Gastroesophageal sphincter (tissue), 3 donors: ENCODE measurements around the gene MAGEA10.

Experiments used
- CTCF ChIP-seq, 4 experiments: fragments of 200-600 bp in 2 of 4; fragments of 450-650 bp in 2 of 4; sonication (generic) in 1 of 4; IDR thresholded peaks; one replicate each; pipeline ENCODE4 v1.5.1; 2017 to 2019; ENCODE audit warnings: antibody characterized with exemption in 4 of 4, mild to moderate bottlenecking in 2 of 4, moderate library complexity in 2 of 4
- EP300 ChIP-seq: sonication (generic); formaldehyde crosslinking; IDR thresholded peaks from one replicate; pipeline ENCODE4 v1.6.1; 2017; ENCODE audit warnings: antibody characterized with exemption, mild to moderate bottlenecking
- POLR2AphosphoS5 ChIP-seq: sonication (generic); formaldehyde crosslinking; IDR thresholded peaks from one replicate; pipeline ENCODE4 v1.6.1; 2017; ENCODE audit warnings: antibody characterized with exemption

GRCh38 chrX:152103866-152104265 lies 34.5 kb downstream of the MAGEA10 start:
- TF ChIP-seq EP300: no peak
- TF ChIP-seq POLR2AphosphoS5: no peak
- no peak for TF ChIP-seq CTCF (IDR thresholded peaks at IDR 0.05)
